Adrenal gland (tissue), 12 donors: ENCODE data around the gene CCDC57. TPM values are rescaled to one million over a fixed set of nuclear protein-coding genes. Genes with fewer than 3 reads are reported as not detected.

ENCODE experiments used
- DNase-seq, 7 donors: peaks; one replicate each; pipeline ENCODE4 v3.0.0-alpha.2; 2019 to 2020
- H3K27ac ChIP-seq, 5 donors: fragments of 200-600 bp; sonication (generic) in 4 of 5; 1 replicate in 3 of 5; 2 replicates in 2 of 5; pipeline versions ENCODE4 v1.5.1 to v1.8.0; 2016 to 2020; ENCODE audit warnings: mild to moderate bottlenecking in 1 of 5
- H3K27me3 ChIP-seq: fragments of 200-600 bp; 2 replicates; pipeline ENCODE4 v1.8.0; 2021
- H3K36me3 ChIP-seq, 2 donors: fragments of 200-600 bp; replicated peaks in 1 of 2; 1 replicate in 1 of 2; 2 replicates in 1 of 2; pipeline versions ENCODE4 v1.5.1 to v1.8.0; 2018 to 2022
- H3K4me1 ChIP-seq, 2 donors: fragments of 200-600 bp; replicated peaks in 1 of 2; 1 replicate in 1 of 2; 2 replicates in 1 of 2; pipeline versions ENCODE4 v1.5.1 to v1.8.0; 2018 to 2021
- H3K4me3 ChIP-seq, 4 donors: fragments of 200-600 bp; sonication (generic) in 3 of 4; one replicate each; pipeline ENCODE4 v1.5.1; 2016 to 2018
- H3K9me3 ChIP-seq, 3 donors: fragments of 200-600 bp; sonication (generic) in 1 of 3; replicated peaks in 1 of 3; 1 replicate in 2 of 3; 2 replicates in 1 of 3; pipeline versions ENCODE4 v1.5.1 to v1.8.0; 2016 to 2021
- CTCF ChIP-seq, 6 experiments: fragments of 450-650 bp in 4 of 6; fragments of 200-600 bp in 2 of 6; sonication (generic) in 1 of 6; IDR thresholded peaks; 1 replicate in 5 of 6; 2 replicates in 1 of 6; pipeline versions ENCODE4 v1.5.1 to v1.8.0; 2016 to 2021; ENCODE audit warnings: antibody characterized with exemption in 6 of 6, mild to moderate bottlenecking in 2 of 6, moderate library complexity in 1 of 6
- POLR2A ChIP-seq, 2 donors: fragments of 450-650 bp; IDR thresholded peaks; one replicate each; pipeline ENCODE4 v1.6.1; 2017; ENCODE audit warnings: antibody characterized with exemption in 2 of 2, mild to moderate bottlenecking in 2 of 2, moderate library complexity in 1 of 2
- WGBS, 4 donors: extraction: QIAGEN DNeasy Blood & Tissue Kit in 2 of 4; methylation state at CpG; one replicate each; pipeline versions ENCODE4 v1.1.5 to v1.1.7; 2013 to 2017; 5-methylcytosine and 5-hydroxymethylcytosine counted together
- intact Hi-C, 2 donors: fragments of 100-400 bp; cut with DNase I; formaldehyde crosslinking; loops; one replicate each; pipeline versions ENCODE4 v1.14.1 to v1.15.0; 2022 to 2023
- polyA plus RNA-seq, 3 donors: library from polyadenylated mRNA; stranded (reverse); fragments of 200-250 nt in 2 of 3; fragments of 350-450 nt in 1 of 3; fragmentation: Illumina TruSeq in 1 of 3; extraction: RNeasy Lipid Tissue Mini Kit (QIAGEN cat#74804) in 1 of 3; gene quantifications; one replicate each; pipeline ENCODE4 v1.2.3, GENCODE V29; 2013 to 2014
- total RNA-seq, 9 donors: library from RNA; depleted of rRNA in 4 of 9; stranded (reverse); fragments of >200 nt in 4 of 9; fragments of 120-200 nt in 1 of 9; fragmentation: NEBNext Ultra II Directional in 1 of 9; extraction: Animal tissue kit (Norgen Biotek cat#: 25700) in 1 of 9; gene quantifications; one replicate each; pipeline versions ENCODE4 v1.1.0 to v1.2.4, GENCODE V29; 2013 to 2023
- donor health status: healthy with polysubstance abuse.
- donor health status: Bipolar disorder and iron deficiency.
- donor health status: DM: yes; HTN: yes; CAD: no.
- donor health status: DM: no; HTN: no; CAD: no.
- donor health status: DM: no; HTN: no; CAD: no.
- donor health status: DM: yes; HTN: yes; CAD: no.

CCDC57 gene
- total and polyA plus RNA-seq, 12 donors: 7.1 to 275 (median 28.8) TPM

- intact Hi-C loops: no loop called here
- H3K27me3 ChIP-seq: no peaks in the 10 kb centered on the region
- H3K9me3 ChIP-seq: no peaks in the 10 kb centered on the region
- TF ChIP-seq CTCF (IDR thresholded peaks at IDR 0.05) (no peak), POLR2A (IDR thresholded peaks at IDR 0.05) (no peak)
- H3K4me1 ChIP-seq: peaks cover 16% of the 10 kb centered on the region in 2 donors
- H3K27ac ChIP-seq: no peak overlapping the region
- WGBS, 4 donors: 77 to 84% (median 80%) methylated on average over 10 of the region's 10 CpGs
- no peaks in the 10 kb centered on the region for H3K36me3 ChIP-seq
- no peak overlapping the region for H3K4me3 ChIP-seq
- DNase-seq: no peak
Measured at GRCh38 chr17:82221341-82221902, 8.8 kb upstream of the CCDC57 start.

- Histone ChIP-seq H3K27me3 (no peaks in the 10 kb centered on the region), H3K36me3 (no peaks in the 10 kb centered on the region), H3K4me3 (no peak overlapping the region), H3K4me1 (peaks cover 22 to 24% of the 10 kb centered on the region in 2 donors), H3K27ac (no peak overlapping the region), H3K9me3 (no peaks in the 10 kb centered on the region)
- no peak for DNase-seq
- TF ChIP-seq POLR2A (IDR thresholded peaks at IDR 0.05): no peak
- TF ChIP-seq CTCF (IDR thresholded peaks at IDR 0.05): no peak
- intact Hi-C loops: no loop called here
- 85 to 90% (median 87%) methylated on average over 7 to 11 of the region's 11 CpGs for WGBS, 4 donors
Measured at GRCh38 chr17:82219753-82220709, 7.4 kb upstream of the CCDC57 start.

GRCh38 chr17:82219083-82219482 is 6.4 kb upstream of the CCDC57 start:
- peaks cover 22 to 24% of the 10 kb centered on the region in 2 donors for H3K4me1 ChIP-seq
- H3K27ac ChIP-seq: no peak overlapping the region
- WGBS, 4 donors: 90 to 94% (median 91%) methylated on average over 3 to 7 of the region's 7 CpGs
- no peak for TF ChIP-seq POLR2A (IDR thresholded peaks at IDR 0.05)
- TF ChIP-seq CTCF (IDR thresholded peaks at IDR 0.05): no peak
- H3K4me3 ChIP-seq: no peak overlapping the region
- no peaks in the 10 kb centered on the region for H3K9me3 ChIP-seq
- intact Hi-C loops: no loop called here
- no peaks in the 10 kb centered on the region for H3K27me3 ChIP-seq
- H3K36me3 ChIP-seq: no peaks in the 10 kb centered on the region
- DNase-seq: peak in 1 of 7 donors; percentile 32

GRCh38 chr17:82218349-82219075 is 5.9 kb upstream of the CCDC57 start:
- no peaks in the 10 kb centered on the region for H3K27me3 ChIP-seq
- no peak overlapping the region for H3K4me3 ChIP-seq
- no peaks in the 10 kb centered on the region for H3K36me3 ChIP-seq
- H3K27ac ChIP-seq: peak overlapping the region in 1 of 5 donors; percentile 97
- 92 to 94% (median 92%) methylated on average over 30 to 32 of the region's 32 CpGs for WGBS, 4 donors
- no peaks in the 10 kb centered on the region for H3K9me3 ChIP-seq
- no peak for DNase-seq
- no peak for TF ChIP-seq POLR2A (IDR thresholded peaks at IDR 0.05)
- TF ChIP-seq CTCF (IDR thresholded peaks at IDR 0.05): no peak
- intact Hi-C loops: no loop called here
- peaks cover 24% of the 10 kb centered on the region in 2 donors for H3K4me1 ChIP-seq
